ENCODE data around the gene CAMTA1.

CAMTA1 gene

DNA sequence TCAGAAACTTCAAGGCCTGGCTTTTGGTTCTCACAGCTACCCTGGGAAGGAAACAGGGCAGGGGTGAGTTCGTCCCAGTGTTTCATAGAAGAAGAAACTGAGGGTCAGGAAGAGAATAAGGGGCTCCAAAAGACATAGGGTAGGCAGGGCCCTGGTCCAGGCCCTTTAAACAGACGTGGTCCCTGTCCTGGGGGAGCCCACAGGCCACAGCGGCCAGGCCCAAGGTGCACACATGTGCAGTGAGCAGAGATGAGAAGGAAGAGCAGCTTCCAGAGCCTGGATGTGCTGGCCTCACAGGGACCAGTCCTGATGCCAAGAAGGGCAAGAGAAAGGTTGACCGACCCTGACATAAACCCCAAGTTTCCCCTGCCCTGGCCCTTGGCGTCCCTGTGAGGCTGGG is 690.4 kb downstream of the CAMTA1 start:
- H3K4me3 ChIP-seq (ENCODE audit: low read length) = no peak overlapping the region
- no peak for TF ChIP-seq ZNF274 (IDR thresholded peaks at IDR 0.05; ENCODE audit: low read depth, low read length)

GRCh38 chr1:7476402-7476801 is 691.1 kb downstream of the CAMTA1 start:
- no peak for TF ChIP-seq ZNF274 (IDR thresholded peaks at IDR 0.05; ENCODE audit: low read depth, low read length)
- H3K4me3 ChIP-seq (ENCODE audit: low read length) = no peak overlapping the region

DNA sequence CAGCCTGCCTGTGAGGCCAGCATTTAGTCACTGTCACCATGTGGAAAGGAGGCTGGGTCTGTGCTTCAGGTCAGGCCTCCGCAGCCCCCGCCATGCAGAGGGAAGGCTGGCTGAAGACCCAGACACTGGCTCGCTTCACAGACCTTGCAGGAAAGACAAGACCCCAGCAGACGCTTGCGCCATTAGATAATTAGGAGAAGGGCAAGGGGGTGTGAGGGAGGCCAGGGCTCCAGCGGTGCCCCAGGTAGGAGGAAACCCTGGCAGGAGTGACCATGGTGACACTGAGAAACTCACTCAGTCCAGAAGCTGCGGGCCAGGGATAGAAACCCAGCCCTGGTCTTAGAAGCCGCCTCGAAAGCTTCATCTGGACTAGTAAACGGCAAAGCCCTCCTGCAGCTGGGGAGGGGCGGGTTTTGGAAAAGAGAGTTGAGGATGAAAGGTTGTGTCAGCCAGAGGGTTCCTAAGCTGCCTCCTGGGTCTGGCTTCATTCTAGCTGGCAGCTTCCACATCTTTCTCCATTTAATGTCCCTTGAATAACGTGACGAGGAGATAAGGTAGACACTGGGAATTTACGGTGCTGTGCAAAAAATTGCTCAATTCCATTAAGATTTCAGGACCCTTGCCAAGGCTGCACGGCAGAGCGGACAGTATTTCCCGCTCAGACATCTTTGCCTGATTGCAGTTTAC is 691.8 kb downstream of the CAMTA1 start:
- no peak overlapping the region for H3K4me3 ChIP-seq (ENCODE audit: low read length)
- TF ChIP-seq ZNF274 (IDR thresholded peaks at IDR 0.05; ENCODE audit: low read depth, low read length) = no peak

- TF ChIP-seq ZNF274 (IDR thresholded peaks at IDR 0.05; ENCODE audit: low read depth, low read length) = no peak
- no peak overlapping the region for H3K4me3 ChIP-seq (ENCODE audit: low read length)
These were observed 692.3 kb downstream of the CAMTA1 start for GRCh38 chr1:7477593-7477992.

DNA sequence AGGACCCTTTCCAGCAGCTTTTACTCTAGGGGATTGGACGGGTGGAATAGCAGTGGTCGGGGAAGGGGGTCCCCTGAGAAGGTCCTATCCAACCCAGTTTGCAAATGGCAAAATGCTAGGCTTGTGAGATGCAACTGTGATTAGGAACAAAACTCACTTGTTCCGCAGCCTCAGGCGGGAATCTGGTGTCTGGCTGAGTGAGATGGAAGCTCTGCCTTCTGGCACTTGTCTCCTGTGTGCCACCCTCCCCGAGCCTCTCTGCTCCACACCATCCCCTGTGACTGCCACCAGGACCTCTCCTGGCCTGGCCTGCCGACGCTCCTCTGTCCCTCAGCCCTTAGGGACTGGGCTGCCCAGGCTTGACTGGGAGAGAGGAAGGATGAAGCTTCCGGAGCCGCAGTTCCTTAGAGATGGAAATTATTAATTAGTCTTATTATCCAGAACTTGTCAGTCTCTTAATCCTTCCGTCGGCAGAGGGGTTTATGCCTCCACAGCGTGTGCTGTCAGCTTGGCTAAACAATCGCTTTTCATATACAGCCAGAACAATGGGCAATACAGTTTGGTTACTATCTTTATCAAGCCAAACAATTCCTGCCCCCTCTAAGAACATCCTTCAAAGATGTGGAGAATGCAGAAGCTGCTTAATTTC is 693.0 kb downstream of the CAMTA1 start:
- no peak for TF ChIP-seq ZNF274 (IDR thresholded peaks at IDR 0.05; ENCODE audit: low read depth, low read length)
- H3K4me3 ChIP-seq (ENCODE audit: low read length) = no peak overlapping the region

- H3K4me3 ChIP-seq (ENCODE audit: low read length) = no peak overlapping the region
- no peak for TF ChIP-seq ZNF274 (IDR thresholded peaks at IDR 0.05; ENCODE audit: low read depth, low read length)
These were observed 693.7 kb downstream of the CAMTA1 start for GRCh38 chr1:7478809-7479499.

- TF ChIP-seq ZNF274 (IDR thresholded peaks at IDR 0.05; ENCODE audit: low read depth, low read length) = no peak
These were observed 694.3 kb downstream of the CAMTA1 start for GRCh38 chr1:7479571-7479970.

DNA sequence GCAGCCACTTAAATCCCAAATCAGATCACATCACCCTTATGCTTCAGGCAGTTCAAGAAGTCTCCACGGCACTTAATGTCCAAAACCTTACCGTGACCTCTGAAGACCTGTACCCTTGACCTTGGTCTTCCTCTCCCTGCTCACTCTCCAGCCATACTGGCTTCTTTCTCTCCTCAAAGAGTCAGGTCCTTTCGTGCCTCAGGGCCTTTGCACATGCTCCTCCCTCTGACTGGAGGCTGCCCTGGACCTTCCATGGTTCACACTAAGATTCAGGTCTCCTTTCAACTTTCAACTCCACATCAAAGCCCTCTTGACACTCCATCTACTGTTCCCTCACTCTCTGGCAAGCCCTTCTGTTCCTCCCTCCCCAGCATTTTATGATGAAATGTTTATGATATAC is 695.9 kb downstream of the CAMTA1 start:
- H3K4me3 ChIP-seq (ENCODE audit: low read length) = no peak overlapping the region
- no peak for TF ChIP-seq ZNF274 (IDR thresholded peaks at IDR 0.05; ENCODE audit: low read depth, low read length)

More at GRCh38 chr1:7479571-7479970, 694.3 kb downstream of the CAMTA1 start:
- no peak overlapping the region for H3K4me3 ChIP-seq (ENCODE audit: low read length)

DNA sequence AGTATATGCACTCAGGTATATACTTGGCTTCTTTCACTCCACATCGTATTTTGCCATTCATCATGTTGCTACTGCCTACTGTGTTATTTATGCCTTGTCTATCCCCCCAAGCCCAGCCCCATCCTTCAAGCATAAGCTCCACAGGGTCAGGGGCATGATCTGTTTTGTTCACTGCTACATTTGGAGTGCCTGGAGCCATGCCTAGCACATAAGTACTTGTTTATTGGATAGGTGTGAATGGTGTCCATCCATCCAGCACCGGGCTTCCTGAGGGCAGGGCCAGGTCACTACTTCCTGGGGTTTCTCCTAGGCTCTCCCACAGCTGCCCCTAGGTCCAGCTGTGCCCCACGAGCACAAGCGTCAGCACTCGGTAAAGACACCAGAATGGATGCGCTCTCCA is 696.8 kb downstream of the CAMTA1 start:
- TF ChIP-seq ZNF274 (IDR thresholded peaks at IDR 0.05; ENCODE audit: low read depth, low read length) = no peak
- H3K4me3 ChIP-seq (ENCODE audit: low read length) = no peak overlapping the region

DNA sequence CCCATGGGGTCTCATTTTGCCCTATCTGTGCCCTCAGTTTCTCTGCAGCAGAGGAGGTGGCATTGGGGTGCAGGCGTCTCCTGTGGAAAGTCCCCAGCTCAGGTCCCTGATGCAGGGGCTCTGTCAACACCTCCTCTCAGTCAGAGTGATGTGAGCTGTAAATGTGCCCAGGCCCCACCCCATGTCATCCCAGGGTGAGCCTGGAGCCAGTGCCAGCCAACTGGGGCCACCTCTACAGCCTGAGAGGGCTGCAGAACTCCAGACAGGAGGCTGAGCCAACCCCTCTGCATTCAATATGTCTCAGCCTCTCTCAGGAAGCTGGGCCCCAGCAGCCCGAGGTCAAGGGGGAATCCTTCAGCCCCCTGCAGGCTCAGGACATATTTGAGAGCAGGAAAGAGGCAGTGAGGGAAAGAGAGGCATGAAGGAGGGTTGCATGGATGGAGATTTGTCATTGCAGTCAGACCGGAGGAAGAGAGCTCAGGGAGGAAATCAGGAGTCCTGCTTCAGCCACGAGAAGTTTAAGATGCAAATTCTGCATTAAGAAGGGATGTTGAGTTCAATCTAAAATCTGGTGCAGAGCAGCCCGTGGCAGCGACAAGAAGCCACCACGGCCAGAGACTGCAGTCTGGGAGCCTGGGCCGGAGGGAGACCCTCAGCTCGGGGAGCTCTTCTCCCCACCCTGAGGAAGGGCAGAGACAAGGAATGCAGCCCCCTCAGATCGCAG is 697.7 kb downstream of the CAMTA1 start:
- TF ChIP-seq ZNF274 (IDR thresholded peaks at IDR 0.05; ENCODE audit: low read depth, low read length) = no peak

DNA sequence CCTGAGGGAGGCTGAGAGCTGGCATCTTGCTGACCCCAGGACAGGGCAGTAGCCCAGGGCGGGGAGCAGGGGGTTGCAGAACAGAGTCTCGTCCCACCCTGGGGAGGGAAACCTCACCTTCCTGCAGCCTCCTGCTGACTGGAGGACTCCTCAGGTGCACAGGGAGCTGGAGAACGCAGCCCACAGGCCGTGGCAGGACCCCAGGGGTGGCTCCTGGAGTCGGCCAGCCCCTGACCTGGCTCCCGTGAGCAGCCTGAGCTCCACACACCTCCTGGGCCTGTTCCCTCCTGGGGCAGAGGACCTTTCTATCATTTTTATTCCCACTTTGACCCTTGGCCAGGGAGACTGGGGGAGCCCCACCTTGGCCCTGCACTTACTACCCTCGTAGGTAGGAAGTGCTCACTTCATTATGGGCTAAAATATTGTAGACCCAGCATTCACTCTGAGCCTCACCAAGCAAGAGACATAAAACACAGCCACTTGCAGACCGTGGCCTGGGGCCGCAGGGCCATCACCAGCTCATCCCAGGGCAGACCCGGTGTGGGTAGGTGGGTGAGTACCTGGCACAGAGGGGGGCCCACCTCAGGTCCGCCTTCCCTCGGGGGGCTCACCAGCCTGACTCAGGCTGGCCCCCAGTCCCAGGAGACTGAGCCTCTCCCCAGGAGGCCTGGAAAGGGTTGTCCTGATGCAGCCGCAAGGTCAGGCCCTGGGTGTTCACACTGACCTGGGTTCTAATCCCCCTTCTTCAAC is 698.6 kb downstream of the CAMTA1 start:
- TF ChIP-seq ZNF274 (IDR thresholded peaks at IDR 0.05; ENCODE audit: low read depth, low read length) = no peak
- H3K4me3 ChIP-seq (ENCODE audit: low read length) = no peak overlapping the region

More for the DNA sequence above, 697.7 kb downstream of the CAMTA1 start:
- no peak overlapping the region for H3K4me3 ChIP-seq (ENCODE audit: low read length)

DNA sequence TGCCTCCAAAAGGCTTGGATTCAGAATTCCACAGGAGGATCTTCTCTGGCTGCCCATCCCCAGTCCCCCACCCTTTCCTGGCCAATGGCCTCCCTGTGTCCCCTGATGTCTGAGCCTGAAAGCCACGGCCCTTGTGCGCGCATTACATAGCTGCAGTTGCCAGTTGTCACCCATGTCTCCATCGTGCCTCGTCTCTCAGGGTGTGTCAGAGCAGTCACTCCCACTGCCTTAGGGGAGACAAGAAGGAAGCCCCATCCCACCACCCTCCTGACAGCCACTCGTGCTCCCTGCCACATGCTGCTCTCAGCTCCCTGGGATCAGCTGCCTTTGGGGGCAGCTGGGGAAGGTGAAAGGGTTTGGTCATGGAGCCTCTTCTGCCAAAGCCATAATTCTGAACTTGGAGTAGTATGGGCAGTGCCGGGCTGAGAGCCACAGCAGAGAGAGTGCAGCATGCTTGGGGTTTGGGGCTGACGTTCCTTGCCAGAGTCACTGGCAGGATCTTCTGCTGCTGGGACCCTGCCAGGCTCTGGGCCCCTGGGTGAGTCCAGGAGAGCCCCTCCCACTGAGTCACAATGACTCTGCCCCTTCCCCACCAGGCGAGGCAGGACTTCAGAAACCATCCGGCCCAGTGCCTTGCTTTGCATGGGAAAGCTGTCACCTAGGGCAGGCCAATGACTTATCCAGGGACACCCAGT is 700.0 kb downstream of the CAMTA1 start:
- no peak for TF ChIP-seq ZNF274 (IDR thresholded peaks at IDR 0.05; ENCODE audit: low read depth, low read length)
- H3K4me3 ChIP-seq (ENCODE audit: low read length) = no peak overlapping the region

DNA sequence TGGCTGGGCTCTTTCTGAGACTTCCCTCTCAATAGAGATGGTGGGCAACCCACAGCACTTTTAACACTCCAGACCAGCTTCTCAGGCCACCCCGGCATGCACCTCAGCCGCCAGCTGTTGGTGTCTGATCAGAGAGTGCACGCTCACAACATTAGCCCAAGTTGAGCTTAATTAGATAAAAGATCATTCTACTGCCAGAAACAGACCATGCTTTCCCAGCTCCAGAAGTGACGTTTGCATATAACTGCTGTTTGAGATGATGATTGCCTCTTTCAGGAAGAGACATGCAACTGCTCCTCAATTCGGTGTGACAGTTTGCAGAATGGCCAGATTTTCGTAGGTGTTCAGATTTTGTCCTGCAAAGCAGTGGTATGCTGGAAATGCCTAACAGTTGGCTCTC is 700.6 kb downstream of the CAMTA1 start:
- TF ChIP-seq ZNF274 (IDR thresholded peaks at IDR 0.05; ENCODE audit: low read depth, low read length) = no peak
- no peak overlapping the region for H3K4me3 ChIP-seq (ENCODE audit: low read length)

Measured in GM08714 (cell line).